Stimulated activated CD4-positive, alpha-beta T cell treated with anti-CD3 and anti-CD28 coated beads, TNF-alpha, amount 100 ng/mL, for 4 hours (primary cell): ENCODE data around the gene MFSD11.
"Not testable (repeated sequence)": the region's sequence is repeated elsewhere in the genome, so short reads cannot be mapped to it uniquely, and the experiment has no call there.

Experiments
- DNase-seq, 3 experiments: peaks; one replicate each; pipeline ENCODE4 v3.0.0-alpha.2; 2020; ENCODE audit warnings: low read depth in 3 of 3

MFSD11 gene

DNA sequence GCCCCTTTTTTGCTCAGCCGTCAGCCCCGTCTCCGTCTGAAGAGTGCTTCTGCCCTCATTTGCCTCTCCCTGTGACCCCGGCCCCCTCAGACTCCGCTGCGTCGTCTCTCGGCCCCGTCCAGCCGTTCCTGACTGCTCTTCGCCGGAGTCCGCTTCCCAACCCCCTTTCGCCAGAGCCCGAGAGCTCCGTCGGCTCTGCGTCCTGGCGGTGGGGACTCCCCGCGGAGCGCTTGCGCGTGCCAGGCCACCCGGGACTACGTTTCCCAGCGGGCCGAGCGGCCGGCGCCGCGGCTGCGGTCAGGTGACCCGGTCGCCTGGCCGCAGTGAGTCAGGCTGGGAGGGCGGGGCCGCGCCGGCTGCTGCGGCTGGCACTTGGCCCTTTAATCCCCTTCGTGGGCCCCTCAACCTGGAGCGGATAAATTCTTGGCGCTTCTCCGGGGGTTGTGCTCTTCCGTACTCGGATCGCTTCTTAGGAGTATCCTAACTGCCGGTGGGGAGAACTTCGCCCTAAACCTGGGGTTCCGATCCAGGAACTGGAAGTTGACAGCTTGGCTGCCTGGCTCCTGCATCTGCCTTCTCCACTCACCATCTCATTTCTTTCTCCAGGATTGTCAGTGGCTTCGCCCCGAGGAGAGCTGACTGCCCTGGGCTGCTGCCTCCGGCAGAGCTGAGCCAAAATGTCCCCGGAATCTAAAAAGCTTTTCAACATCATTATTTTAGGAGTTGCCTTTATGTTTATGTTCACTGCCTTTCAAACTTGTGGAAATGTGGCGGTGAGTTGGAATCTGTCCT, at the start of gene MFSD11:
Gene MFSD11 (plus strand): TSS at position 444 of the 792 bp plus-strand sequence. CDS start 234 bp downstream, at position 678.
- DNase-seq, result peak; percentile 80 to 85 (median 84)

DNA sequence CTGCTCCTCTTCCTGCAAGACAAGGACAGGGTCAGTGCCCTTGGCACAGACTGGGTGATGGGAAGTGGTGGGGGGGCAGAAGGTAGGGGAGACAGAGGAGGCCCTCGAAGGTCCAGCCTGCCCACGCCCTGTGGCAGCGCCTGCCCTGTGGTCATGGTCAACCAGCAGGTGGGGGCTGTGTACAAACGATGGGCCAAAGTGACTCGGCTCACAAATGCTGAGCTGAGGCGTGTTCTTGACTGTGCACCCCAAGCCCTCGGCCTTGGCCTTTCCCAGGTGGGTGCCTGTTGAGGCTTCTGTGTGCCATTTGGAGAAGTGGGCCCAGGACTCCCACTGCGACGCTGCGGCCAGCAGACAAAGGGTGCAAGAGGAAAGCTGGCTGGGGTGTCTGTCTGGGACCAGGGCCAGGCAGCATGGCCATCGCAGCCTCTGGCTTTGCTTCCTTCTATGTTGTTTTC, 49.7 kb upstream of the MFSD11 start:
- DNase-seq, result no peak

DNA sequence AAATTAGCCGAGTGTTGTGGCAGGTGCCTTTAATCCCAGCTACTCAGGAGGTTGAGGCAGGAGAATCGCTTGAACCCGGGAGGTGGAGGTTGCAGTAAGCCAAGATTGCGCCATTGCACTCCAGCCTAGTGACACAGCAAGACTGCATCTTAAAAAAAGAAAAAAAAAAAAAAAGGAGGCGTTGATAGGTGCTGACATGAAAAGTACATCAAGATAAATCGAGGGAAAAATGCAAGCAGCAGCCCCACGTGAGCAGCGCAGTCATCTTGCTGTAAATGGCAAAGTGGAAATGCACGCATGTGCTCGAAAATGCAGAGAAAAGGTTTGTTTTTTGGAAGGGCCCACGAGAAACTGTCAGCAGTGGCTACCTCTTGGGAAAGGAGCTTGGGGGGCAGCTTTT, 48.1 kb upstream of the MFSD11 start:
- DNase-seq, result no peak

DNA sequence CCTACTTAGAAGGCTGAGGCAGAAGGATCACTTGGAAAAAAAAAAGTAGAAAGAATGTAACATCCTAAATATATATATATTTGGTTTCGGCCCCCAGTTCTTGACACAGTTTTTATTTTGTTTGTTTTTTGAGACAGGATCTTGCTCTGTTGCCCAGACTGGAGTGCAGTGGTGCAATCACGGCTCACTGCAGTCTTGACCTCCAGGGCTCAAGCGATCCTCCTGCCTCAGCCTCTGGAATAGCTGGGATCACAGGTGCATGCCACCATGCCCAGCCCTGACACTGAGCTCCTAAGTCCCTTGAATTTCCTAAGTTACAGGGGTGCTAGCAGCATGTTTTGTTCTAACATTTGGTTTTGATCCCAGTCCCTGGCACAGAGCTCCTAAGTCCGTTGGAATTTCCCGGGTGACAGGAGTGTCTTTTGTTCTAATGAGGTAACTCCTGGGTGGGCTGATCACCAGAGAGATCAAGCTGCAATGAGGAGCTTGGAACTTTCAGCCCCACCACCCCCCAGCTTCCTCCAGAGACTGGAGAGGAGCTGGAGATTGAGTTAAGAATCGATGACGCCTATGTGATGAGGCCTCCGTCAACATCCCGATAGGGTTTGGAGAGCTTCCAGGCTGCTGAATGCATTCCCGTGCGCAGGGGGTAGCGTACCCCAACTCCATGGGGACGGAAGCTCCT, 47.2 kb upstream of the MFSD11 start:
- no peak for DNase-seq

DNA sequence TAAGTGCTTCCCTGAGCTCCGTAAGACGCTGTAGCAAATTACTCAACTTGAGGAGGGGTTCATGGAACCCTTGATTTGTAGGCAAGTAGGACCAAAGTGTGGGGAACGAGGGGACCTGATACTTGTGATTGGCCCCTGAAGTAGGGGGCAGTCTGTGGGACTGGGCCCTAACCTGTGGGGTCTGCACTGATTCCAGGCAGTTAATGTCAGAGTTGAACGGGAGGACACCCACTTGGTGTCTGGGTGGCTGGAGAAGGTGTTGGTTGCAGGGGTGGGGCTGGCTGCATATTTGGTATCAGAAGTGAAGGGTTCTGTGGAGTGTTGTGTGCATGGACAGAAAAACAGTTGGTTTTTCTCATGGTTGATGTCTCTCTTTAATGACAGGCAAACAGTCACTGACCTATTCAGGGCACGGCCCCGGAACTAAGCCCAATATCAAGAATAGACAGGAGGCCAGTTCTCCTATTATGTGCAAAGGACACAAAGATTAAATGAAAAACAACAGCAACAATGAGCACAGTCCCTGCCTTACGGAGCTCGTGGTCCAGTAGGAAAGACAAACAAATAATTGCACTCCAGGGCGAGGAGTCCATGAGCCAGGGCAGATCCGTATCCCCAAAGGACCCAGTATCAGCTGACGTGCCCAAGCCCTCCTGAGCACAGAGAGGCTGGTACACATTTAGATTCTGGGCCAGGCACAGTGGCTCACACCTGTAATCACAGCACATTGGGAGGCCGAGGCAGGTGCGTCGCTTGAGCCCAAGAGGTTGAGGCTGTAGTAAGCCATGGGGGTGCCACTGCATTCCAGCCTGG, 46.3 kb upstream of the MFSD11 start:
- no peak for DNase-seq

DNA sequence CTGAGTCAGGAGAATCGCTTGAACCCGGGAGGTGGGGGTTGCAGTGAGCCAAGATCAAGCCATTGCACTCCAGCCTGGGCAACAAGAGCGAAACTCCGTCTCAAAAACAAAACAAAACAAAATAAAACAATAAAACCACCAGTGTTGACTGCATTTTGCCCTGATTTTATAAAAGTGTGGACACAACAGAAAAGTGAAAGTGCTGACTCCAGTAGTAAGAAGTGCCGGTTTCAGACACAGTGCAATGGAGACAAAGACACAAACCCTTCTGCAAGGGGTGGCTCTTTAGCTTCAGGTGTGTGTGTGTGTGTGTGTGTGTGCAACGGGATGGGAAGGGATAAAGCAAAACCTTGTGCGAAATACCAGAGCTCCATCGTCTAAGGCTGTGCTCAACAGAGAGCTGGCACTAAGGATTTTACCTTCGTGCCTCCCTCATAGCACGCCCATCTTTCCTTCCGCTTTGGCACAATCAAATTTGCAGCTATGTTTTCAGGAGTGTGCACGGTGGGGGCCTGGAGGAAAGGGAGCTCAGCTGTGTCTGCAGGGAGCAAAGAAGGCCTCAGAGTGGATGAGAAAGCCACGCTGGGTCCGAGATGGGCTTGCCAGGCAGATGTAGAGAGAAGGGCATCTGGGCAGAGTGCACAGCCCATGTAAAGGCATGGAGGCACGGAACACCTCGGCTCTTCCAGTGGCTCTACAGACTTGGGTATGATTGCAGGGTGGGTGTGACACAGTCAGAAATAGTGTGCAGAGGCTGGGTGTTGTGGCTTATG, 42.7 kb upstream of the MFSD11 start:
- no peak for DNase-seq

DNA sequence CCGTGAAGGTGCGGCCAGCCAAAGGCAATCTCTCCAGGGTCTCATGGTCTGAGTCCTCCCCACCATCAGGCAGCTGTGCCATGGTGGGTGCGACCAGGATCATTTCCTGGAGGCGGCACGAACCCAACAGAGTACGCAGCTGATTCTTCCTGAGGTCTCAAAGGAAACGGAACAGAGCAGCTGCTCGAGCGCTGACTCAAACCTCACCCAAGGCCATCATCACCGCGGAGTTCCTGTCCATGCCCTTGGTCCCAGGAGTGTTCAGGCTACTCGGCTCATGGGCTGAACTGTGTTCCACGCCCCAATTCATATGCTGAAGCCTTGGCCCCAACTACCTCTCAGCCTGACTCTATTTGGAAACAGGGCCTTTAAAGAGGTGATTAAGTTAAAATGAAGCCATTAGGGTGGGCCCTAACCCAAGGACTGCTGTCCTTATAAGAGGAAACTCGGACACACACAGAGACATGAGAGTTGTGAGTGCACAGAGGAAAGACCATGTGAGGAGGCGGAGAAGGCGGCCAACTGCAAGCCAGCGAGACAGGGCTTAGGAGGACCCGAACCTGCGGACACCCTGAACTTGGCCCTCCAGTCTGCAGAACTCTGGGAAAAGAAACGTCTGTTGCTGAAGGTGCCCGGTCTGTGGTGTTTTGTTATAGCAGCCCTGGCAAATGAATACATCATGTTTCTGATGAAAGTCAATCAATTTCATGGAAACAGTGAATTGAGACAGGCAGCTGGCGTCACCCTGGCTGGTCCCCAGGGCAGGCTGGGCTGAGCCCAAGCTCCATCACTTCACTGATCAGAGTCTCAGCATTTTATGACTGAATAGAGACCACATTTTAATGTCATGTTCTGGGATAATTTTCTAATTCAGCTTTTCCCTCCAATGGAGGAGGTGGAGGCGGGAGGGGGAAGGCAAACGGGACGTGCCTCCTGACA, 40.9 kb upstream of the MFSD11 start:
- DNase-seq, result no peak

DNA sequence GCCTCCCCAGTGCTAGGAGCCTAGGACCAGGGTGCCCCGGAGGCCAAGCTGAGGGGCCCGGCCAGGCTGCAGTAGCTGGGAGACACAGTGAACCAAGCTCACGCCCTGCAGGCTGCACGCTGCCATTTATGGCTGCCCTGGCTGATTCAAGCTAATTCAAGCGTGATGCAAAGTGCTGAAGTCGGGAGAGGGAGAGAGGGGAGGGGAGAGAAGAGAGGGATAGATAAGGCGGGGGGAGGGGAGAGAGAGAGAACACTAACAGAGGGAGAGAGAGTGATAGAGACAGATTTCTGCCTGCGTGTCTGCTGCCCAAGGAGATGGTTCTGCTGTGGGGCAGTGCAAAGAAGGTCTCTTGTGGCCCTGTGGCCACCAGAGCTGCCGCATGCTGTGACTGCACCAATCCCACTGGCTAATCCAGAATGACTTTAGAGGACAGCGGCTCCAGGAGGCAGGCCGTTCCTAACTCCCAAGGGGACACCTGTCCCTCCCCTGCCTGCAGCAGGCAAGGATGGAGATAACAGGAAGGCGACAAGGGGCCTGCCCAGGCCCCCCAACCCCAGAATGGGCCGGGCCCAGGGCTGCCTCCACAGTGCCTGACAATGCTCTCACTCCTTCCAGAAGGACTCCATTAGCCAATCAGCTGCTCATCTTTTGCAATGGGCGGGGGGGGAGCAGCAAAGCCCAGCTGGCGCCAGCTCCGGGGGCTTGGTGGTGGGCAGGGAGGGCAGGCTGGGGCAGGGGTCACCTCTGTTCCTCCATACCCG, 40.0 kb upstream of the MFSD11 start:
- DNase-seq, result no peak

DNA sequence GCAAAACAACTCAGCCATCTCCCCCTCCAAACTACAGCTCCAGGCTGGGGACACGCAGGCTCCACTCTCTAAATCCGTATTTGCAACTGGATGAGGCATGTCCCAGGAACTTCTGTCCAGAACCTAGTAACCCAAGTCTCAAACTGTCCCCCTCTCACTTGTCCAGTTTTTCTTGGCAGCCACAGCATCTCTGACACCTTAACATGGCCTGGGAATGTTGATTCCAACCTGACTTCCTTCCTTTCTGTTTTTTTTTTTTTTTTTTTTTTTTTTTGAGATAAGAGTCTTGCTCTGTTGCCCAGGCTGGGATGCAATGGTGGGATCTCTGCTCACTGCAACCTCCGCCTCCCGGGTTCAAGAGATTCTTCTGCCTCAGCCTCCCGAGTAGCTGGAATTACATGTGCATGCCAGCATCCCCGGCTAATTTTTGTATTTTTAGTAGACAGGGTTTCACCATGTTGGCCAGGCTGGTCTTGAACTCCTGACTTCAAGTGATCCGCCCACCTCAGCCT, 39.4 kb upstream of the MFSD11 start:
- not testable (repeated sequence) for DNase-seq

DNA sequence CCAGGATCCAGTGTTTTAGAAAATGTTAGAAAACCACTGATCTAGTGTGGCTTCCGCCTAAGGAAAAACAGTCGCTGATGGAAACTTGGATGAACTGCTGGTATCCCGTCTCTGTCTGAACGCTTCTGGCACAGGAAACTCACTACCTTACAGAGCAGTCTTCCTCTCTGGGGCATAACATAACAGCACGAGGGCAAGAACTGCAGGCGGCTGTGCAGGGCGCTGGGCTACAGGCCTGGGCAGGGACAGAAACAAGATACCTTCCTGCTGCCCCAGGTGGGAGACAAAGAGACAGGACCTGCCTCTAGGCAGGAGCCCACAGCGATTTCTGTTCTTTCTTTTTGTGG, 37.7 kb upstream of the MFSD11 start:
- DNase-seq, result no peak

DNA sequence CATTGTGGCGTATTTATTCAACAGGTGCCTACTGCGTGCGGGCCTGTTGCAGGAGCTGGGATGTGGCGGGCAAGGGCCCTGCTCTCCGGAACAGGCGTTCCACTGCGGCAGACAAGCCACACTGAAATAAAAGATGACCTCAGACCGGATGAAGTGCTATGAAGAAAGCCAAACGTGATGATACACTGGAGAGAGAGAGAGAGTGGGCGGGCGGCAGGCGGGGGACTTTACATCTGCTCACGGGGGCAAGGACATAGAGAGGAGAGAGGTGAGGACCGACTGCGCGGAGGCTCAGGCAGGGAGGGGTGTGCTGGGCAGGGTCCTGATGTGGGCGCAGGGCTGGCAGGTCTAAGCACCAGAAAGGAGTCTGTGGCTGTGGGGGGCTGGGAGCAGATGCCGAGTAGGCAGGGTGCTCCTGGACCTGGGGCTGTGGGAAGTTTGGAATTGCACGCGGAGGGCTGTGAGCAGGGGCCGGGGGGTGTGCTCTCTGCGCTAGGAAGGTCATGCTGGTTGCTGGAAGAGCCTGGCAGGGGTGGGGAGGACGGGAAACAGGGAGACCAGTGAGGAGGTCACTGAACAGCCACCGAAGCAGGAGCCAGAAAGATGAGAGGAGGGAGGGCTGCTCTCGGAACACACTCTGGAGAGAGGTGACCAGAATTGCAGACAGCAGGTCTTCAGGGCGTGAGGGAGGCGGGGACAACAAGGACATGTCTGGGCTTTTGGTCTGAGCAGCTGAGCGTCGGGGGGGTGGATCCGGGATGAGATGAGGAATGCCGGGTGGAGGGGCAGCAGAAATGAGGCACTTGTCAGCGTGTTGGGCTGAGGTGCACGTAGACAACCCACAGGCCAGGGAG, 37.1 kb upstream of the MFSD11 start:
- no peak for DNase-seq

DNA sequence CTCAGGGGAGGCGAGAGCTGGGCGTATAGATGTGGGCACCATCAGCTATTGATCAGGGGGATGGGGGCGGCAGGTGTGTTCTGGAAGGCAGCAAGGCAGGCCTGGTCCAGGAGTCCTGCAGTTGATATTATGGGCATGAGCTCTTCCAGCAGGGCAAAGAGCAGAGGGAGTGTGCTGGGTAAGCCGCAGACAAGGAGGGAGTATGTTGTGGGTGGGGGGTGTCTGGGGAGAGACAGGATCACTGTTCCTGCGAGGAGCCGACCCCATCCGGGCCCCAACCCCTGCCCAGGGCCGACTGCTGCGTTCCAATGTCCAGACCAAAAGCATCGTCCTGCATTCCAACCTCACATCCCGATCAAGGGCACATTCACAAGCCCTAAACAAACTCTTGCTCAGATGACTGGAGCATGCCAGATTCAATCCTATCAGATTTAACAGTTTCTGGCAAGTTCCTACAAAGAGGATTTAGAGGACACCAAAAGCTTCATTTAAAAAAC, 36.4 kb upstream of the MFSD11 start:
- DNase-seq, result no peak

DNA sequence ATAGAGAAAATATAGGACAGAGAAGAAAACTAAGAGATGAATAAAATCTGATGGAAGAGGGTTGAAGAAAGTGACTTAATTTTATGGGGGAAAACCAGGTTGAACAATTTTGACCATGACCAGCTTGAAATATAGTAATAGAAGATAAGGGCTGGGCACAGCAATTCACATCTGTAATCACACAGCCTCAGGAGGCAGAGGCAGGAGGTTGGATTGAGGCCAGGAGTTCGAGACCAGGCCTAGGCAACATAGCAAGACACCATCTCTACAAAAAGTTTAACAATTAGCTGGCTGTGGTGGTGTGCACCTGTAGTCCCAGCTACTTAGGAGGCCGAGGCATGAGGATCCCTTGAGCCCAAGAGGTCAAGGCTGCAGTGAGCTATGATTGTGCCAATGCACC, 35.8 kb upstream of the MFSD11 start:
- no peak for DNase-seq

DNA sequence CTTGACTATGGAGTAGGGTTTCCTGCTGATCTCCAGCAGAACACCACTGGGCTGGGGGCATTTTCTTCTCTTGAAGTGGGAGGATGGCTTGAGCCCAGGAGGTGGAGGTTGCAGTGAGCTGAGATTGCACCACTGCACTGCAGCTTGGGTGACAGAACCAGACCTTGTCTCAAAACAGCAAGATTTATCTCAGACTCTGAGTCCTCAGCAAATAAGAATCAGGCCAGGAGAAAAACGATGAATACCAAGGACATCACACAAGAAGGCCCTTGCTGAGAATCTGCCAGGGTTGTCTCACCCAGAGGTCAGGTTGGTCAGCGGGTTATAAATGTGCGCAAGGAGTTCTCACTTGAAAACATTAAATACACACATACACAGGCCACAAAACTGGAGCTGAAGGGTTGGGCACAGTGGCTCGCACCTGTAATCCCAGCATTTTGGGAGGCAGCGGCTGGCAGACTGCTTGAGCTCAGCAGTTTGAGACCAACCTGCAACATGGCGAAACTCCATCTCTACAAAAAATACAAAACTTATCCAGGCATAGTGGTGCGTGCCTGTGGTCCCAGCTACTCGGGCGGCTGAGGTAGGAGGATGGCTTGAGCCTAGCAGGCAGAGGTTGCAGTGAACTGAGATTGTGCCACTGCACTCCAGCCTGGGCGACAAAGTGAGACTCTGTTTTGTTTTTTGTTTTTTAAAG, 34.8 kb upstream of the MFSD11 start:
- no peak for DNase-seq

DNA sequence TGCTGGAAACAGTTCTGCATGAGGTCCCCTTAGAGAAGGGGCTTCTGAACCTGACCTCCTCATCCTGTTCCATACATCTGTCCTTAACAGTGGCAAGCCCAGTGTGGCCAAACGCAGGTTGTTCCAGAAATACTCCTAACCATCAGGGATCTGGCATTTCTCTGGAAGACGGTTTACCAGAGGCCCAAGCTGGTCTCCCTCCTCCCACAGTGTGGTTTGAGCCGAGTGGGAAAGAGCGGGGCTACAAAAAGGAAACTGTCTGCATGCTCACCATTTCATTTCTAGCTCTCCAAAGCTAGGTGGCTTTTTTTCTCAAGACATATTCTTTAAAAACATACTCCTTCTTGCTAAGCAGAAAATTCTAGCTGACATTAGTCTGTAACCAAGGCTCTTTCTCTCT, 33.1 kb upstream of the MFSD11 start:
- no peak for DNase-seq

DNA sequence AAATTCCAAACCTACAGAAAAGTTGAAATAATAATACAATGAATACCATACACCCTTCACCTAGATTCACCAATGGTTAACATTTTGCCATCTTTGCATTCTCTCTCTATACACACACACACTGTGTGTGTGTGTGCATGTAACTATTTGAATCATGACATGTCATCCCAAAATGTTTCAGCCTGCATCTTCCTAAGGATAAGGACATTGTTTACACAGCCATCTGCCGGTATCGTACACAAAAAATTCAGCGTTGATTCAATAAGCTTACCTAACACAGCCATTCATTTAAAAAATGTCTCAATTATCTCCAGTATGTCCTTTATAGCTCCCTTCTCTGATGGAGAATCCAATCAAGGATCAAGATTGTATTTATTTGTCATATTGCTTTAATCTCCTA, 31.1 kb upstream of the MFSD11 start:
- DNase-seq, result no peak

DNA sequence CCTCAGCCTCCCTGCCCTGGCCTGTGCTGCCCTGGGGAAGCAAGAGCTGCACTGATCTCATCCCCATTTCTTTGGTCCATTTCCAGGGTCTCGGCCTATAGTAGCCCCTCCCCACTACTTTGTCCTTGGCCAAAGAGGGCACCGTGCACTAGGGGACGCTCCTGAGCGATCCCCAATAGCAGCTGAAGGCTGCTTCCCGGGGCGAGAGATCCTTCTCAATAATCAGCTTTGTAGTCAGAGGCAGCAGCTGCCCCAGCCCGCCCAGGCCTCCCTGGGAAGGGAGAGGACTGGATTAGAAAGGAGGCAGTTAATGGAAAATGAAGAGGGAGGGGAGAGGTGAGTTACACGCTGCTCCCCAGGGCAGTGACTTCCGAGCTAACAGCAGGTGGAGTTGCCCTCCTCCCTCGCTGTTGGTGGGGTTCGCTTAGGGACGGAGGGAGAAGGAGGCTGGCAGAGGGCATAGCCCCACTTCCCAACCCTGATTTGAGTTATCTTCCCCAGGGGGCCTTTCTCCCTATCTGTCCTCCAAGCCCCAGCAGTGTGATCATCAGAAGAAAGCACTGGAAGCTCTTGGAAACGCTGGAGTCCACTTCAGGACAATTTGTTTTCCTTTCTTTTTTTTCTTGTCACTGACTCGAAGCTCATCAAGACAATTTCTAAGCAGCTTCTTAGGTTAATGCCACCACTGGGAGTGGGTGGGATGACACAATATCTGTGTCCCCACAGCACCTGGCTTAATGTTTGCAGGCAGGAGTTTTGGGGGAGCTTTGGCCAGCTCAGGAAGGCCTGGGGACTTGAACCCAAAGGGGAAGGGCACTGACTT, 29.7 kb upstream of the MFSD11 start:
- DNase-seq, result no peak
